GM12874 (cell line): Measurements from ENCODE around the gene SLC1A5.

Experiments used
- TF ChIP-seq, protein P1 (sequence below): IDR thresholded peaks from 2 replicates; pipeline ENCODE4 v1.5.1; 2011; ENCODE audit warnings: low read depth, mild to moderate bottlenecking, control low read depth, low read length, moderate library complexity; ENCODE audit not compliant: insufficient read depth

Gene SLC1A5

DNA sequence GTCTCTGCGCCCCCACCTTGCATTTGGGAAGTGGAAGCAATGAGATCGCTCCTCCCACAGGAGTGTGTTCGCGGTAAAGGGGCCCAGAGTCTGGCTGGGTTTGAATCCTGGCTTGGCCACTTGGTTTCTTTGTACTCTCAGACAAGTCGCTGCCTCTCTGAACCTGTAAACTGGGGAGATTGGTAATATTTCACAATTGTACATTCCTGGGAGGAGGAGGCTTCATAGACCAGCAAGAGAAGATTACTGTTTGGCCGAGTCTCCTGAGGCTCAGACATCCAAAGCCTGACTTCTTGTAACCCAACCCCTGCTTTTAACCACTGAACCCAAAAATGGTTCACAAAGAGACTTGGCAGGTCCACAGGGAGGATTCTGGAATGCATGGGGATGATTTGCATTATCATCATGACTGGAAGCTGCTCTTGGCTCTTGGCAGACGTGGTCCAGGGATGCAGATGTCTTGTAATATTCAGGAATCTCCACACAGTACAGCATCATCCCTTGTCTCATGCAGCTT lies 28.5 kb downstream of the SLC1A5 start:
- TF ChIP-seq, protein P1, sequence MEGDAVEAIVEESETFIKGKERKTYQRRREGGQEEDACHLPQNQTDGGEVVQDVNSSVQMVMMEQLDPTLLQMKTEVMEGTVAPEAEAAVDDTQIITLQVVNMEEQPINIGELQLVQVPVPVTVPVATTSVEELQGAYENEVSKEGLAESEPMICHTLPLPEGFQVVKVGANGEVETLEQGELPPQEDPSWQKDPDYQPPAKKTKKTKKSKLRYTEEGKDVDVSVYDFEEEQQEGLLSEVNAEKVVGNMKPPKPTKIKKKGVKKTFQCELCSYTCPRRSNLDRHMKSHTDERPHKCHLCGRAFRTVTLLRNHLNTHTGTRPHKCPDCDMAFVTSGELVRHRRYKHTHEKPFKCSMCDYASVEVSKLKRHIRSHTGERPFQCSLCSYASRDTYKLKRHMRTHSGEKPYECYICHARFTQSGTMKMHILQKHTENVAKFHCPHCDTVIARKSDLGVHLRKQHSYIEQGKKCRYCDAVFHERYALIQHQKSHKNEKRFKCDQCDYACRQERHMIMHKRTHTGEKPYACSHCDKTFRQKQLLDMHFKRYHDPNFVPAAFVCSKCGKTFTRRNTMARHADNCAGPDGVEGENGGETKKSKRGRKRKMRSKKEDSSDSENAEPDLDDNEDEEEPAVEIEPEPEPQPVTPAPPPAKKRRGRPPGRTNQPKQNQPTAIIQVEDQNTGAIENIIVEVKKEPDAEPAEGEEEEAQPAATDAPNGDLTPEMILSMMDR = no peak

DNA sequence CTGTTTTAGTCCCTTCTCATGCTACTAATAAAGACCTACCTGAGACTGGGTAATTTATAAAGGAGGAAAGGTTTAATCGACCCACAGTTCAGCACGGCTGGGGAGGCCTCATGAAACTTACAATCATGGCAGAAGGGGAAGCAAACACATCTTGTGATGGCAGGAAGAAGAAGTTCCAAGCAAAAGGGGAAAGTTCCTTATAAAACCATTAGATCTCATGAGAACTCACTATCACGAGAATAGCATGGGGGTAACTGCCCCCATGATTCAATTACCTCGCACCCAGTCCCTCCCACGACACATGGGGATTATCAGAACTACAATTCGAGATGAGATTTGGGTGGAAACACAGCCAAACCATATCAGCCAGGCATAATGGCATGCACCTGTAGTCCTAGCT lies 29.2 kb downstream of the SLC1A5 start:
- TF ChIP-seq, protein P1 = no peak

DNA sequence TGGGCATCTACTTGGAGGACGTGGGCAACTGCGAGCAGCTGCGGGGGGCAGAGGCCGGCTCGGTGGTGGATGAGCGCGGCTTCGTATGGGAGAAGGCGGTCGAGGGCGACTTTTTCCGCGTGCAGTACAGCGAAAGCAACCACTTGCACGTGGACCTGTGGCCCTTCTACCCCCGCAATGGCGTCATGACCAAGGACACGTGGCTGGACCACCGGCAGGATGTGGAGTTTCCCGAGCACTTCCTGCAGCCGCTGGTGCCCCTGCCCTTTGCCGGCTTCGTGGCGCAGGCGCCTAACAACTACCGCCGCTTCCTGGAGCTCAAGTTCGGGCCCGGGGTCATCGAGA lies 31.9 kb downstream of the SLC1A5 start:
- TF ChIP-seq, protein P1 = no peak

DNA sequence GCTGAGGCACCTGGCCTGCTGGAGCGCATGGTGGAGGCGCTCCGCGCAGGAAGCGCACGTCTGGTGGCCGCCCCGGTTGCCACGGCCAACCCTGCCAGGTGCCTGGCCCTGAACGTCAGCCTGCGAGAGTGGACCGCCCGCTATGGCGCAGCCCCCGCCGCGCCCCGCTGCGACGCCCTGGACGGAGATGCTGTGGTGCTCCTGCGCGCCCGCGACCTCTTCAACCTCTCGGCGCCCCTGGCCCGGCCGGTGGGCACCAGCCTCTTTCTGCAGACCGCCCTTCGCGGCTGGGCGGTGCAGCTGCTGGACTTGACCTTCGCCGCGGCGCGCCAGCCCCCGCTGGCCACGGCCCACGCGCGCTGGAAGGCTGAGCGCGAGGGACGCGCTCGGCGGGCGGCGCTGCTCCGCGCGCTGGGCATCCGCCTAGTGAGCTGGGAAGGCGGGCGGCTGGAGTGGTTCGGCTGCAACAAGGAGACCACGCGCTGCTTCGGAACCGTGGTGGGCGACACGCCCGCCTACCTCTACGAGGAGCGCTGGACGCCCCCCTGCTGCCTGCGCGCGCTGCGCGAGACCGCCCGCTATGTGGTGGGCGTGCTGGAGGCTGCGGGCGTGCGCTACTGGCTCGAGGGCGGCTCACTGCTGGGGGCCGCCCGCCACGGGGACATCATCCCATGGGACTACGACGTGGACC lies 32.4 kb downstream of the SLC1A5 start:
- TF ChIP-seq, protein P1 = no peak

DNA sequence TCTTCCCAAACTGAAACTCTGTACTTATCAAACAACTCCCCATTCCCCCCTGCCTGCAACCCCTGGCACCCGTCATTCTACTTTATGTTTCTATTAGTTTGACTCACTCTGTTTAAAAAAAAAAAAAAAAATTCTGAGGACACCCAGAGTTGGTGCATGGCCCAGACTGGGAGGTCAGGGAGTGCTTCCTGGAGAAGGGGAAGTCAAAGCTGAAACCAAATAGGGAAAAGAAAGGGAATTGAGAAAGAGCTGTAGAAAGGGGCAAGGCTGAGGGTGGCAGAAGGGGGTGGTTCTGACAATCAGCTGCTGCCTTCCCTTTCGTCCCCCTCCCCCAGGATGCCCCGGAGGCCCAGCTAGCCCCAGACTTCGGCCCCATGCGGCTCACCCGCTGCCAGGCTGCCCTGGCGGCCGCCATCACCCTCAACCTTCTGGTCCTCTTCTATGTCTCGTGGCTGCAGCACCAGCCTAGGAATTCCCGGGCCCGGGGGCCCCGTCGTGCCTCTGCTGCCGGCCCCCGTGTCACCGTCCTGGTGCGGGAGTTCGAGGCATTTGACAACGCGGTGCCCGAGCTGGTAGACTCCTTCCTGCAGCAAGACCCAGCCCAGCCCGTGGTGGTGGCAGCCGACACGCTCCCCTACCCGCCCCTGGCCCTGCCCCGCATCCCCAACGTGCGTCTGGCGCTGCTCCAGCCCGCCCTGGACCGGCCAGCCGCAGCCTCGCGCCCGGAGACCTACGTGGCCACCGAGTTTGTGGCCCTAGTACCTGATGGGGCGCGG lies 33.1 kb downstream of the SLC1A5 start:
- TF ChIP-seq, protein P1 = no peak

DNA sequence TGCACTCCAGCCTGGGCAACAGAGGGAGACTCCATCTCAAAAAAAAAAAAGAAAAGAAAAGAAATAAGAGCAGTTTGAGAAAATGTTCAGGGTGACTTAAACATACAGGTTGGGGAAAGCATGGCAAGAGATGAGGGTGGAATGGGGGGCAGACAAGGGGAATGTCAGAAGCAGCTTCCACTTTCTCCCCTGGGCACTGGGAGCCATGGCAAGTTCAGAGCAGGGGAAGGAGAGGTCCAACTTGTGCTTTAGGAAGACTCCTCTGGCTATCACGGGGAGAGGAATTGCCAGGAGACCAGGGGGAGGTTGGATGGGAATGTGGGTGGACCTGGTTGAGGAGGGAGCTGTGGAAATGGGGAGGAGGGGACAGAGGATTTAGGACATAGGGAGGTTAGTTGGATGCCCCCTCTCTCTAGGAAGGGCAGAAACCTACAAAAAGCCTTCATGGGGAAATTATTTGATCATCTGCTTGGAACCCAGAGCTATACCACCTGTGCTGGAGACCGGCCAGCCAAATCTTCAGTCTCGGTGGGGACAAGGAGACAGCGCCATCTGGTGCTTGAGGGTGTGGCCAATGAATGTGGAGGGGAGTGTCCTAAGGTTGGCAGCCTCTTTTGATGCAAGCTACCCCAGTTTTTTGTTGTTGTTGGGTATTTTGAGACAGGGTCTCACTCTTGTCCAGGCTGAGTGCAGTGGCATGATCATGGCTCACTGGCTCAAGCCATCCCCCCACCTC lies 34.8 kb downstream of the SLC1A5 start:
- TF ChIP-seq, protein P1 = peak; percentile 74
